H1 (cell line): ENCODE data around the gene FBXL17. TPM values are rescaled to one million over a fixed set of nuclear protein-coding genes. Genes with fewer than 3 reads are reported as not detected.

ENCODE experiments used
- CTCF ChIA-PET: fragments of 300-600 bp; sonication (Branson Sonifier 250); formaldehyde crosslinking; loops from one replicate; lab custom pipeline; 2021; ENCODE audit not compliant: partially characterized antibody; lab: Charles Lee
- POLR2A ChIA-PET: fragments of 300-600 bp; sonication (Branson Sonifier 250); formaldehyde crosslinking; loops from one replicate; lab custom pipeline; 2021; ENCODE audit warnings: inconsistent platforms; ENCODE audit not compliant: partially characterized antibody; lab: Charles Lee
- DNase-seq, 2 experiments: peaks; one replicate each; pipeline versions ENCODE4 v3.0.0 to v3.0.0-alpha.2; 2010 to 2022; ENCODE audit warnings: low spot score in 2 of 2, low read depth in 1 of 2, mixed read lengths in 1 of 2
- FAIRE-seq: peaks from 2 replicates; lab custom pipeline; 2011; peaks lifted over from hg19 to GRCh38; lab: Jason Lieb, UNC
- H2AFZ ChIP-seq: 2 replicates; pipeline ENCODE4 v1.8.1; 2012; ENCODE audit warnings: low read length, inconsistent platforms
- H2AK5ac ChIP-seq: 2 replicates; pipeline ENCODE4 v1.6.1; 2013; ENCODE audit warnings: low read depth, low read length
- H2BK120ac ChIP-seq: replicated peaks from 2 replicates; pipeline ENCODE3; 2013; ENCODE audit warnings: low read depth, low read length, inconsistent platforms
- H2BK12ac ChIP-seq: 2 replicates; pipeline ENCODE4 v1.6.1; 2013; ENCODE audit warnings: low read depth, low read length
- H2BK15ac ChIP-seq: 2 replicates; pipeline ENCODE4 v1.6.1; 2013; ENCODE audit warnings: low read length
- H2BK20ac ChIP-seq: 2 replicates; pipeline ENCODE4 v1.6.1; 2013; ENCODE audit warnings: low read length
- H2BK5ac ChIP-seq: 2 replicates; pipeline ENCODE4 v1.6.1; 2013; ENCODE audit warnings: low read depth, low read length
- H3K14ac ChIP-seq: 2 replicates; pipeline ENCODE4 v1.6.1; 2013; ENCODE audit warnings: inconsistent platforms; ENCODE audit not compliant: insufficient read length
- H3K18ac ChIP-seq: 2 replicates; pipeline ENCODE4 v1.6.1; 2013; ENCODE audit warnings: low read length; ENCODE audit errors: extremely low read depth
- H3K23ac ChIP-seq: 2 replicates; pipeline ENCODE4 v1.6.1; 2013; ENCODE audit warnings: inconsistent platforms; ENCODE audit not compliant: insufficient read length
- H3K23me2 ChIP-seq: 2 replicates; pipeline ENCODE4 v1.6.1; 2013; ENCODE audit warnings: low read depth, low read length
- H3K27ac ChIP-seq: 2 replicates; pipeline ENCODE4 v1.6.1; 2011; ENCODE audit warnings: low read depth, low read length, inconsistent platforms
- H3K27me3 ChIP-seq, 4 experiments: replicated peaks in 1 of 4; 1 replicate in 1 of 4; 2 replicates in 3 of 4; pipeline versions ENCODE4 v1.6.1 to v1.8.1; 2011 to 2013; ENCODE audit warnings: low read length in 3 of 4, mild to moderate bottlenecking in 3 of 4, inconsistent platforms in 2 of 4, mixed read lengths in 2 of 4, moderate library complexity in 1 of 4; ENCODE audit not compliant: control insufficient read depth in 3 of 4, insufficient read depth in 3 of 4; ENCODE audit errors: extremely low read depth in 1 of 4
- H3K36me3 ChIP-seq, 4 experiments: 2 replicates each; pipeline versions ENCODE4 v1.6.1 to v1.8.1; 2011 to 2013; ENCODE audit warnings: mild to moderate bottlenecking in 4 of 4, low read length in 3 of 4, moderate library complexity in 2 of 4, control low read depth in 1 of 4, inconsistent platforms in 1 of 4; ENCODE audit not compliant: insufficient read depth in 4 of 4, control insufficient read depth in 2 of 4
- H3K4ac ChIP-seq: replicated peaks from 2 replicates; pipeline ENCODE3; 2013; ENCODE audit warnings: low read length, low read depth, mixed read lengths, inconsistent platforms; ENCODE audit not compliant: insufficient read length
- H3K4me1 ChIP-seq, 4 experiments: replicated peaks in 1 of 4; 1 replicate in 1 of 4; 2 replicates in 3 of 4; pipeline versions ENCODE4 v1.6.1 to v1.8.1; 2011 to 2013; ENCODE audit warnings: low read length in 3 of 4, inconsistent platforms in 2 of 4, mixed read lengths in 1 of 4; ENCODE audit not compliant: insufficient read depth in 4 of 4, control insufficient read depth in 3 of 4
- H3K4me2 ChIP-seq, 2 experiments: 2 replicates each; pipeline versions ENCODE4 v1.6.1 to v1.8.1; 2011 to 2013; ENCODE audit warnings: low read depth in 2 of 2, low read length in 2 of 2, control low read depth in 1 of 2, inconsistent platforms in 1 of 2, mild to moderate bottlenecking in 1 of 2; ENCODE audit not compliant: insufficient read depth in 1 of 2
- H3K4me3 ChIP-seq, 4 experiments: fragments of 200-600, 300-600 bp in 1 of 4; sonication (generic), shearing (Covaris generic), sonication (Bioruptor Twin) in 1 of 4; 2 replicates each; pipeline versions ENCODE4 v1.5.1 to v1.8.1; 2011 to 2016; ENCODE audit warnings: low read length in 4 of 4, low read depth in 3 of 4, control low read depth in 2 of 4, inconsistent platforms in 2 of 4, mild to moderate bottlenecking in 2 of 4, mixed read lengths in 1 of 4, moderate library complexity in 1 of 4; ENCODE audit not compliant: insufficient read depth in 2 of 4; ENCODE audit errors: extremely low read depth in 1 of 4
- H3K56ac ChIP-seq: replicated peaks from 2 replicates; pipeline ENCODE3; 2013; ENCODE audit warnings: low read depth, mild to moderate bottlenecking, mixed read lengths, low read length, inconsistent platforms; ENCODE audit not compliant: insufficient read length
- H3K79me1 ChIP-seq: 2 replicates; pipeline ENCODE4 v1.6.1; 2013; ENCODE audit warnings: low read depth, low read length, control low read depth
- H3K79me2 ChIP-seq, 2 experiments: 2 replicates each; pipeline versions ENCODE4 v1.6.1 to v1.8.1; 2012 to 2013; ENCODE audit warnings: low read length in 2 of 2, mild to moderate bottlenecking in 2 of 2, inconsistent platforms in 1 of 2; ENCODE audit not compliant: insufficient read depth in 2 of 2, control insufficient read depth in 1 of 2
- H3K9ac ChIP-seq, 4 experiments: replicated peaks in 1 of 4; 1 replicate in 1 of 4; 2 replicates in 3 of 4; pipeline versions ENCODE4 v1.6.1 to v1.8.1; 2011 to 2013; ENCODE audit warnings: low read depth in 3 of 4, low read length in 3 of 4, control low read depth in 2 of 4, mild to moderate bottlenecking in 2 of 4, moderate library complexity in 2 of 4, inconsistent platforms in 1 of 4; ENCODE audit errors: extremely low read depth in 1 of 4
- H3K9me3 ChIP-seq, 2 experiments: 2 replicates each; pipeline versions ENCODE4 v1.6.1 to v1.8.1; 2012 to 2013; ENCODE audit warnings: mild to moderate bottlenecking in 2 of 2, moderate library complexity in 2 of 2, control low read depth in 1 of 2, inconsistent platforms in 1 of 2, low read depth in 1 of 2, low read length in 1 of 2, mixed read lengths in 1 of 2; ENCODE audit not compliant: insufficient read depth in 2 of 2
- H4K20me1 ChIP-seq, 2 experiments: replicated peaks in 1 of 2; 2 replicates each; pipeline versions ENCODE3 to v1.8.1; 2011 to 2013; ENCODE audit warnings: inconsistent platforms in 2 of 2, low read length in 2 of 2, mild to moderate bottlenecking in 1 of 2; ENCODE audit not compliant: insufficient read depth in 2 of 2, control insufficient read depth in 1 of 2
- H4K5ac ChIP-seq: 2 replicates; pipeline ENCODE4 v1.6.1; 2013; ENCODE audit warnings: low read length, low read depth, mixed read lengths, inconsistent platforms; ENCODE audit not compliant: insufficient read length
- H4K8ac ChIP-seq: 2 replicates; pipeline ENCODE4 v1.8.0; 2013; ENCODE audit warnings: mild to moderate bottlenecking, moderate library complexity, low read length, inconsistent platforms; ENCODE audit not compliant: insufficient read depth; ENCODE audit errors: extremely low read depth
- H4K91ac ChIP-seq: replicated peaks from 2 replicates; pipeline ENCODE3; 2013; ENCODE audit warnings: low read length, mixed read lengths, inconsistent platforms; ENCODE audit not compliant: insufficient read length
- ASH2L ChIP-seq: fragments of 200-600, 300-600 bp; sonication (generic); IDR thresholded peaks from one replicate; pipeline ENCODE4 v1.7.1; 2017; ENCODE audit warnings: low read length
- CBX5 ChIP-seq: fragments of 300-800, 300-1000 bp; sonication (generic); IDR thresholded peaks from 2 replicates; pipeline ENCODE4 v1.7.1; 2016; ENCODE audit warnings: antibody characterized with exemption, low read length, low read depth
- CBX8 ChIP-seq: fragments of 300-800, 300-1000 bp; sonication (generic); IDR thresholded peaks from 2 replicates; pipeline ENCODE4 v1.7.1; 2016; ENCODE audit warnings: low read depth, low read length, borderline replicate concordance
- CEBPB ChIP-seq: IDR thresholded peaks from 2 replicates; pipeline ENCODE4 v1.6.1; 2012; ENCODE audit warnings: low read depth, low read length
- CHD1 ChIP-seq: IDR thresholded peaks from 2 replicates; pipeline ENCODE4 v1.6.1; 2012; ENCODE audit warnings: low read depth, low read length, improper control_type of control experiment
- FOSL1 ChIP-seq: IDR thresholded peaks from 2 replicates; pipeline ENCODE4 v1.6.1; 2011; ENCODE audit warnings: mild to moderate bottlenecking, low read depth, low read length, moderate library complexity; ENCODE audit not compliant: insufficient read depth
- HDAC6 ChIP-seq: IDR thresholded peaks from one replicate; pipeline ENCODE4 v1.7.1; 2012; ENCODE audit warnings: low read depth, mild to moderate bottlenecking, inconsistent platforms, low read length, moderate library complexity
- JUND ChIP-seq: IDR thresholded peaks from 2 replicates; pipeline ENCODE4 v1.6.1; 2011; ENCODE audit warnings: mild to moderate bottlenecking, improper control_type of control experiment, low read length
- POLR2A ChIP-seq, 2 experiments: IDR thresholded peaks; 1 replicate in 1 of 2; 2 replicates in 1 of 2; pipeline ENCODE4 v1.6.1; 2011; ENCODE audit warnings: low read depth in 2 of 2, low read length in 2 of 2, mild to moderate bottlenecking in 2 of 2; ENCODE audit errors: control extremely low read depth in 1 of 2
- RXRA ChIP-seq: IDR thresholded peaks from 2 replicates; pipeline ENCODE4 v1.6.1; 2011; ENCODE audit warnings: low read depth, mild to moderate bottlenecking, low read length, moderate library complexity; ENCODE audit not compliant: insufficient read depth
- SIRT6 ChIP-seq: IDR thresholded peaks from one replicate; pipeline ENCODE4 v1.7.1; 2012; ENCODE audit warnings: low read length, inconsistent platforms
- TCF12 ChIP-seq: IDR thresholded peaks from 2 replicates; pipeline ENCODE4 v1.6.1; 2011; ENCODE audit warnings: low read depth, mild to moderate bottlenecking, low read length
- WGBS, 2 experiments: shearing (Covaris generic) in 1 of 2; methylation state at CpG; one replicate each; pipeline versions ENCODE4 v1.1.6 to v1.1.7; 2013 to 2015; ENCODE audit warnings: low lambda C conversion rate in 2 of 2, mixed read lengths in 2 of 2, inconsistent platforms in 1 of 2, low coverage in 1 of 2, missing lambda C conversion rate in 1 of 2; ENCODE audit not compliant: insufficient replicate concordance in 2 of 2, insufficient coverage in 1 of 2, insufficient read length in 1 of 2; ENCODE audit errors: extremely low coverage in 1 of 2, missing lambda C conversion rate in 1 of 2; 5-methylcytosine and 5-hydroxymethylcytosine counted together
- polyA plus RNA-seq, 7 experiments: library from polyadenylated mRNA; depleted of rRNA in 3 of 7; stranded (reverse) in 5 of 7; unstranded in 2 of 7; fragments of >200 nt in 5 of 7; fragments of 200-250 nt in 2 of 7; gene quantifications; 1 replicate in 5 of 7; 2 replicates in 1 of 7; 4 replicates in 1 of 7; pipeline versions ENCODE4 v1.2.1 to v1.2.3, GENCODE V29; 2011 to 2013; ENCODE audit warnings: missing spikeins in 2 of 7, mixed read lengths in 2 of 7
- total RNA-seq: library from RNA; stranded (reverse); fragmentation: NEBNext Ultra II Directional; extraction: Animal tissue kit (Norgen Biotek cat#: 25700); gene quantifications from 2 replicates; pipeline ENCODE4 v1.2.1, GENCODE V29; 2021

FBXL17 gene
- total and polyA plus RNA-seq, 2 of the 8 experiments (the other 6 are each of a cell fraction or from before 2014, with no cell fraction given), result 0.35 to 4.3 TPM

DNA sequence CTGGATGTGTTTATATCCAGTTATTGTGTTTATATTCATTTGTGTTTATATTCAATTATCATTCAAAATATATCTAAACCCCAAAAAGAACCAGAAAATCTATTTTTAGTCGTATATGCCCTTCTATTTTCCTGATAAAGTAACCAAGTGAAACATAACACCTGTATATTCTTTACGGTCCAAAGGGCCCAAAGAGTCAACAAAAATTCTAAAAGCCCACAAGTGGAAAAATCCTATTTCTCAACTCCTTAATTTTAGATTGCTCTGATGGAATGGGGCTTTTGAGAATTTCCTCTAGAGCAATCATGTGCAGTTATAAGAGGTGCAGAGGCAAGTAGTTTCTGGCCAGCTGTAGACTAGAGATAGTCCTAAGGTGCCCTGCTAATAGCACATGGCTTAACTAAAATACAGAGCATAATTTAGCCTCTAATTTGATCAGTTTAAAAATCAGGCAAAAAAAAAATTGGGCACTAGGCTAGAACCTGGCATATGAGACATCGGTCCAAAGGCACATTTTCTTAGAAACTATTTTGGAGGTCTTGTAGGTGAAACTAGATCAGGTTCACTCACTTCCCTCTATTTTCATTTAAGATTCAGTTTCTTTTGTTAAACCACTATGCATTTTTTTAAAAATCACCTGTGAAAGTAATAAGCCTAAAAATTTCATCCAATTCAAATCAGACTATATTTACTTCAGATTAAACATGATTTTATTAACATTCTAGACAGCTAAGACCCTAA, 256.0 kb downstream of the FBXL17 start:
- Histone ChIP-seq H3K4me2 (no peak overlapping the region), H3K14ac (no peak overlapping the region), H2BK15ac (no peak overlapping the region), H2BK5ac (no peak overlapping the region), H3K23me2 (no peaks in the 10 kb centered on the region), H3K4me1 (peaks cover 0 to 6% (median 2%) of the 10 kb centered on the region in 4 experiments; a peak in 2 of 7 replicates), H4K5ac (no peak overlapping the region), H2AK5ac (no peak overlapping the region), H3K79me2 (no peaks in the 10 kb centered on the region), H3K27ac (no peak overlapping the region), H3K4ac (no peak overlapping the region), H4K91ac (no peak overlapping the region), H3K4me3 (no peak overlapping the region), H3K9me3 (no peaks in the 10 kb centered on the region), H3K23ac (no peak overlapping the region), H2BK120ac (no peak overlapping the region), H3K79me1 (no peaks in the 10 kb centered on the region), H4K20me1 (no peaks in the 10 kb centered on the region), H2BK20ac (no peak overlapping the region), H3K27me3 (no peaks in the 10 kb centered on the region), H4K8ac (no peak overlapping the region), H2BK12ac (no peak overlapping the region), H3K56ac (no peak overlapping the region), H3K9ac (no peak overlapping the region), H3K18ac (no peak overlapping the region), H2AFZ (no peak overlapping the region), H3K36me3 (no peaks in the 10 kb centered on the region)
- no peak for TF ChIP-seq CBX8
- TF ChIP-seq JUND, result no peak
- TF ChIP-seq POLR2A (IDR thresholded peaks at IDR 0.05; ENCODE audit: control extremely low read depth in 1 of 2, low read depth in 2 of 2, low read length in 2 of 2), result no peak
- TF ChIP-seq TCF12, result no peak
- TF ChIP-seq CEBPB, result no peak
- TF ChIP-seq ASH2L, result no peak
- TF ChIP-seq HDAC6, result no peak
- no peak for TF ChIP-seq RXRA
- no peak for TF ChIP-seq FOSL1
- no peak for TF ChIP-seq CBX5
- no peak for TF ChIP-seq CHD1
- no peak for TF ChIP-seq SIRT6
- POLR2A ChIA-PET, result no interaction called here
- 88% methylated on average over 3 of the region's 3 CpGs; no CpG with 5 or more reads in 1 of the 2 experiments for WGBS, 2 experiments
- no peak for DNase-seq
- CTCF ChIA-PET, result interaction anchor here (1.0 kb wide), 1 partner anchor 33 kb away, joined by 4 read pairs; no protein-coding TSS in a partner anchor
- no peak for FAIRE-seq
